Epidermal melanocyte (primary cell): ENCODE measurements around the gene PTPRF.

Experiments used
- DNase-seq: peaks from one replicate; pipeline ENCODE4 v3.0.0; 2011; ENCODE audit warnings: low spot score; ENCODE audit not compliant: insufficient read length

Gene PTPRF

GRCh38 chr1:43512681-43513080 is 18.0 kb upstream of the PTPRF start:
- DNase-seq = no peak

- DNase-seq = no peak
Measured at GRCh38 chr1:43513471-43514173, 17.1 kb upstream of the PTPRF start.

- no peak for DNase-seq
Measured at GRCh38 chr1:43518935-43519686, 11.6 kb upstream of the PTPRF start.

- DNase-seq = no peak
Measured at GRCh38 chr1:43520100-43520778, 10.4 kb upstream of the PTPRF start.

GRCh38 chr1:43521078-43521477 is 9.6 kb upstream of the PTPRF start:
- no peak for DNase-seq

- DNase-seq = no peak
Measured at GRCh38 chr1:43521756-43522155, 8.9 kb upstream of the PTPRF start.

GRCh38 chr1:43522431-43522775 is 8.3 kb upstream of the PTPRF start:
- DNase-seq = no peak

GRCh38 chr1:43522776-43523480 is 7.8 kb upstream of the PTPRF start:
- DNase-seq = no peak

GRCh38 chr1:43524804-43525203 is 5.9 kb upstream of the PTPRF start:
- DNase-seq = no peak

GRCh38 chr1:43526002-43526401 is 4.7 kb upstream of the PTPRF start:
- DNase-seq = no peak

- DNase-seq = no peak
Measured at GRCh38 chr1:43527111-43527878, 3.4 kb upstream of the PTPRF start.

GRCh38 chr1:43529206-43529731 is 1.4 kb upstream of the PTPRF start:
- DNase-seq = peak; percentile 87

- no peak for DNase-seq
Measured at GRCh38 chr1:43531107-43531905, 623 bp downstream of the PTPRF start.

GRCh38 chr1:43531906-43532584 is 1.4 kb downstream of the PTPRF start:
- no peak for DNase-seq

- DNase-seq = no peak
Measured at GRCh38 chr1:43532716-43533115, 2.0 kb downstream of the PTPRF start.

- DNase-seq = no peak
Measured at GRCh38 chr1:43533584-43533983, 2.9 kb downstream of the PTPRF start.

GRCh38 chr1:43534256-43534655 is 3.6 kb downstream of the PTPRF start:
- no peak for DNase-seq

GRCh38 chr1:43536196-43536863 is 5.6 kb downstream of the PTPRF start:
- DNase-seq = no peak

GRCh38 chr1:43536864-43537358 is 6.2 kb downstream of the PTPRF start:
- DNase-seq = no peak
